Measurements from ENCODE around the gene DPH2.
A peak's percentile ranks its signal among the peaks of the same experiment; 100 is the strongest.

Gene DPH2

GRCh38 chr1:43968348-43968948 is 1.4 kb upstream of the DPH2 start:
- TF ChIP-seq GATA3 (IDR thresholded peaks at IDR 0.05; ENCODE audit: low read depth, low read length) (no peak), GATA2 (IDR thresholded peaks at IDR 0.05; ENCODE audit: low read depth, low read length) (no peak)

GRCh38 chr1:43969416-43969745 is 429 bp upstream of the DPH2 start:
- TF ChIP-seq GATA2 (IDR thresholded peaks at IDR 0.05; ENCODE audit: low read depth, low read length) (no peak), GATA3 (IDR thresholded peaks at IDR 0.05; ENCODE audit: low read depth, low read length) (no peak)

GRCh38 chr1:43970502-43970901 is 692 bp downstream of the DPH2 start:
- no peak for TF ChIP-seq GATA3 (IDR thresholded peaks at IDR 0.05; ENCODE audit: low read depth, low read length)
- no peak for TF ChIP-seq GATA2 (IDR thresholded peaks at IDR 0.05; ENCODE audit: low read depth, low read length)

- TF ChIP-seq GATA2 (IDR thresholded peaks at IDR 0.05; ENCODE audit: low read depth, low read length) (peak; percentile 16; the same call in 1 of the 2 replicates), GATA3 (IDR thresholded peaks at IDR 0.05; ENCODE audit: low read depth, low read length) (no peak)
These were observed 1.1 kb downstream of the DPH2 start for GRCh38 chr1:43970911-43971310.

GRCh38 chr1:43971336-43971980 is 1.6 kb downstream of the DPH2 start:
- no peak for TF ChIP-seq GATA2 (IDR thresholded peaks at IDR 0.05; ENCODE audit: low read depth, low read length)
- TF ChIP-seq GATA3 (IDR thresholded peaks at IDR 0.05; ENCODE audit: low read depth, low read length), result no peak

GRCh38 chr1:43973981-43974442 is 4.2 kb downstream of the DPH2 start:
- TF ChIP-seq GATA3 (IDR thresholded peaks at IDR 0.05; ENCODE audit: low read depth, low read length) (no peak), GATA2 (IDR thresholded peaks at IDR 0.05; ENCODE audit: low read depth, low read length) (no peak)

GRCh38 chr1:43974443-43975248 is 4.8 kb downstream of the DPH2 start, which contains the start of gene ATP6V0B:
TSS of gene ATP6V0B (plus strand) at chr1:43974960. CDS start at chr1:43975041, 81 bp downstream.
- no peak for TF ChIP-seq GATA2 (IDR thresholded peaks at IDR 0.05; ENCODE audit: low read depth, low read length)
- TF ChIP-seq GATA3 (IDR thresholded peaks at IDR 0.05; ENCODE audit: low read depth, low read length), result no peak

- TF ChIP-seq GATA2 (IDR thresholded peaks at IDR 0.05; ENCODE audit: low read depth, low read length) (no peak), GATA3 (IDR thresholded peaks at IDR 0.05; ENCODE audit: low read depth, low read length) (no peak)
These were observed 5.6 kb downstream of the DPH2 start for GRCh38 chr1:43975249-43975961.

GRCh38 chr1:43976045-43976444 is 6.2 kb downstream of the DPH2 start:
- TF ChIP-seq GATA2 (IDR thresholded peaks at IDR 0.05; ENCODE audit: low read depth, low read length) (no peak), GATA3 (IDR thresholded peaks at IDR 0.05; ENCODE audit: low read depth, low read length) (no peak)

GRCh38 chr1:43976890-43977289 is 7.1 kb downstream of the DPH2 start:
- TF ChIP-seq GATA3 (IDR thresholded peaks at IDR 0.05; ENCODE audit: low read depth, low read length), result no peak
- TF ChIP-seq GATA2 (IDR thresholded peaks at IDR 0.05; ENCODE audit: low read depth, low read length), result no peak

GRCh38 chr1:43977376-43978263 is 7.8 kb downstream of the DPH2 start:
- no peak for TF ChIP-seq GATA3 (IDR thresholded peaks at IDR 0.05; ENCODE audit: low read depth, low read length)
- TF ChIP-seq GATA2 (IDR thresholded peaks at IDR 0.05; ENCODE audit: low read depth, low read length), result no peak

- TF ChIP-seq GATA2 (IDR thresholded peaks at IDR 0.05; ENCODE audit: low read depth, low read length), result no peak
- no peak for TF ChIP-seq GATA3 (IDR thresholded peaks at IDR 0.05; ENCODE audit: low read depth, low read length)
These were observed 8.4 kb downstream of the DPH2 start for GRCh38 chr1:43978264-43978550.

- TF ChIP-seq GATA2 (IDR thresholded peaks at IDR 0.05; ENCODE audit: low read depth, low read length) (no peak), GATA3 (IDR thresholded peaks at IDR 0.05; ENCODE audit: low read depth, low read length) (no peak)
These were observed 8.9 kb downstream of the DPH2 start, which contains the start of gene B4GALT2 for GRCh38 chr1:43978551-43979260. TSS of gene B4GALT2 (plus strand) at chr1:43979210. CDS start at chr1:43981161, 1,951 bp downstream.
